HG03342 (cell line): ENCODE data around the gene PRADC1.
A peak's percentile ranks its signal among the peaks of the same experiment; 100 is the strongest.
"Not testable (repeated sequence)": the region's sequence is repeated elsewhere in the genome, so short reads cannot be mapped to it uniquely, and the experiment has no call there.

ENCODE experiments used
- ATAC-seq: cut with Tn5 transposase; IDR thresholded peaks from one replicate; pipeline ENCODE4 v1.9.1; 2021; ENCODE audit warnings: mild to moderate bottlenecking, moderate library complexity; ENCODE audit not compliant: unreplicated experiment

The PRADC1 gene

DNA sequence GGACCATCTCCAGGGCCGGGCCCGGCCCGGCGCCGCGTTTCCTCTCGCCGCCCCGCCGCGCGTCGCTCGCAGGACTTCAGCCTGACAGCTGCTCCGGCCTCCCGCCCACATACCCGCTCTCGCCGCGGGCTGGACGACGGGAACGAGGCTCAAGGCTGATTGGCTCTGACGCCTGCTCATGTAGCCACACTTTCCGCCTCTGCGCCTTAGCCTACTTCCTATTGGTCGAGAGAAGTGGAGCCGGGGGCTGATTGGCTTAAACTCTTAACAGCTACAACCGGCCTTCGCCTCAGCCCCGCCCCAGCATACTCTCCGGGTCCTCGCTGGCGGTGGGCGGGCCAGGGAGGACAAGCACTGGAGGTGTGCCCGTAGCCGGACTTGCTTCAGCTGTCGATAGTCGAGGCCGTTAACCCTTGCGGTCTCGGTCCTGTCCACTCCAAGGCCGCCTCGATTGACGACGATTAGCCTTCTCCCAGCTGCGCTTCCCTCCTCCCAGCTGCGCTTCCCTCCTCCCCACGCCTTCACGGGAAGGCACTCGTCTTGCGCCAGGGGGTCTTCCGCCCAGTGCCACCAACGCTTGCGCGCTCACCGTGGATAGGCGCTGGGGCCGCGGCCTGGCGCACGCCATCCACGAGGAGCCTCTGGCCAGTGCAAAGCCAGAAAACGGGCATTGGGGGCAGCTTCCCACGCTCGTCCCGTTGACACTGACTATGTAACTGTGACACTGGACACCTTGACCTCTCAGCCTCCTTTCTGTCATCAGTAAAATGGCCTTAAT is at the start of gene PRADC1:
Gene PRADC1, minus strand, starts transcription at position 86 of the 778 bp plus-strand sequence. Its CDS starts 79 bp downstream, at position 7.
- ATAC-seq: peak; percentile 91

DNA sequence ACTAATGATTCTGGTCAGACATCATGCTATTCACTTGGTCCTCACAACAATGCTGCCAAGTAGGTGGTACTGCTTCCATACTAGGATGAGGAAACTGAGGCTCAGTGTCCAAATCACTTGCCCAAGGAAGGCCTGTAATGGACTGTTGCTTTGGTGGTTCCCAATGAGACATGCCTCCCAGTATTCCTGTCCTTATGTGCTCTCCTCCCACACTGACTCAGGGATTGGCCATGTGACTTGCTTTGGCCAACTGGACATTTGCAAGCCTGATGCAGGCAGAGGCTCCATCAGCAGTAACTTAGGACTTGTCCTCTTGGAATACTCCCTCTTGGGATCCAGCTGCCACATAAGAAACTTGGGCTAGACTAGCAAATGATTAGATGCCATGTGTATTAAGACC is 48.2 kb upstream of the PRADC1 start:
- no peak for ATAC-seq

DNA sequence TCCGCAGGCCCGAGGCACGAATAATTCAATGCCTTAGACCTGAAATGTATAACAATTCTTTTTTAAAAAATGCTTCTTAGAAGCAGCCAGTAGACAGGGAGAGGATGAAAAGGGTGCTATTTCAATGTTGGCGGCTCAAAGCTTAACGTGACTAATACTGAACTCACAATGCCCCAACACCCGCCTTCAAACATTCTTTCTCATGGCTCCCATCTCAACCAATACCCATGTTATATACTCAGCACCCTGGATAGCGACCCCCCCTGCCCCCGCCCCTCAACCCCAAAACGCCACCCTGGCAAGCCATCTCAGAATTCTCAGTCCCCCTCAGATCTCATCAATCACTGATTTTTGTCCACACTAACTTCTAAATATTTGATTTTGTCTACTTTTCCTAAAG is 46.8 kb upstream of the PRADC1 start:
- ATAC-seq: no peak

DNA sequence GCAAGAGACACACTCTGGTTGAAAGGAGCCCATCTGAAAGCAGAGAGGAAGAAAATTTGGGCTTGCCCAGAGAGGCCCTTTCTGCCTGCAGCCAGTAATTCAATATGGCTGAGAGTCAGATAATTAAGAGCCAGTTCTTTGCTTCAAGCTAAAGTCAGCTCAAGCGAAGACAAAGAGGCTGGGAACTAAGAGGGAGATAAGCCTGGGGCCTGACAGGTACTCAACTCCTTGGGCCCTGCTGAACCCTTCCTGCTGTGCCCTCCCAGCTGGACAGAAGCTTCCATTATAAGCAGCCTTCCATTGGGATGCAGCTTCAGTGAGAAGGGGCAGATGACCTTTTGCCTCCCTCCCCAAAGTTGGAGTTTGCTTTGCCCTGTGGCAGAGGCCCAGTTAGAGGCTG is 39.2 kb upstream of the PRADC1 start:
- ATAC-seq: no peak

DNA sequence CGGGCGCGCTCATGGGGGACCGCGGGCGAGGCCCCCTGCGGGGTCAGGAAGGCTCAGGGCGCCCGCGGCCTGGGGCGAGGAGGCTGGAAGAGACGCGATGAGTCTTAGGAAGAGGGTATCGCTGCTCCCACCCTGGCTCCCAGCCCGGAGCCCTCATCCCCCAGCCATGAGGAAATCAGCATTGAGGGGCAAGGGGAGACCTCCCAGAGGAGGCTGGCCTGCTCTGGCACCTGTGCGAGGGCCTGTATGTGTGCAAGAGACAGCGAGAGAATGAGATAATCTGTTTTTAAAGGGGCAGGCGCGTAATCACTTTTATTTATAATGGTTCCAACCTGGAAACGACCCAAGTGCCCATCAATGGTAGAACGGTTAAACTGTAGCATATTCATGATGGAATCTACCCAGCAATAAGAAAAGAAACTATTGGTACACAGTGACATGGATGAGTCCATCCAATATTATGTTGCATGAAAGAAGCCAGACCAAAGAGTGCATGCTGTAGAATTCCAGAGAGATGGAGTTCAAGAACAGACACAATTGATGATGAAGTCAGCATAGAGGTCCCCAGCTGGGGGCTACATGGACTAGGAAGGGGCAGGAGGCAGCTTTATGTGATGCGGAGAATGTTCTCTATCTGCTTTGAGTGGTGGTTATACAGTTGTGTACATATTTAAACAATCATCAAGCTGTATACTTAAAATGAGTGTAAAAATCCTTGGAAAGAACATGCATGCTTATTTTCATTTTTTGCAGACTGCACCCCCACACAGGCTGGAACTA is 36.8 kb upstream of the PRADC1 start:
- no peak for ATAC-seq

DNA sequence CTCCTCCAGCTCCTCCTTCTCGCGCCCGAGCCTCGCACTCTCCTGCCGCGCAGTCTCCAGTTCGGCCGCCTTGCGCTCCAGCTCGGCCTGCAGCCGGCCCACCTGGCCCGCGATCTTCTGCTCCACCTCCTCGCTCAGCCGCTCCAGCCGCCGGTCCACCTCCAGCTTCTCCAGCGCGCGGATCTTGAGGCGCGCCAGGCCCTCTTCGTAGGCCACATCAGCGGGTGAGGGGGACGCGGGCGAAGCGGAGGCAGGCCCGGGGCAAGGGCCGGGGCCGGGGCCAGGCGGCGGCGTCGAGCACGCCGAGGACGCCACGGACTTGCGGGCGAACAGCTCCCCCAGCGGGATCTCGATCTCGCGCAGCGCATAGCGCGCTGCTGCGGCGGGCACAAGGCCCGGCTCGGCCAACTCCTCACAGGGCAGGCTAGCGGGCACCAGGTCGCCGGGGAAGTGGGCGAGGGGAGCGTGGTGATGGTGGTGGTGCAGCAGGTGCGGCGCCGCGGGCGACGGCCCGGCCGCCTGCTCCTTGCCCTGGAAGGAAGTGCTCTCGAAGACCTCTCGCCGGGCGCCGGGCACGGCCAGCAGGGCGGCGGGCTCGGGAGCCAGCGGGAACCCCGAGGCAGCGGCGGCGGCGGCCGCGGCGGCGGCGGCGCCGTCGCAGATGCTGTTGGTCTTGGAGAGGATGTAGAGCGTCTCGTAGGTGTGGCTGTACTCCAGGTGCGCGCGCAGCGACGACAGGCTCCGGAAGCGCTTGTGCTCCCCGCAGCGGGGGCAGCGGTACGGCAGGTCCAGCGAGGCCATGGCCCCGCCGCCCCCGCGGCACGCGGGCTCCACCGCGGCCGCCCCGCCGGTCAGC is 36.0 kb upstream of the PRADC1 start:
- peak; percentile 87 for ATAC-seq

DNA sequence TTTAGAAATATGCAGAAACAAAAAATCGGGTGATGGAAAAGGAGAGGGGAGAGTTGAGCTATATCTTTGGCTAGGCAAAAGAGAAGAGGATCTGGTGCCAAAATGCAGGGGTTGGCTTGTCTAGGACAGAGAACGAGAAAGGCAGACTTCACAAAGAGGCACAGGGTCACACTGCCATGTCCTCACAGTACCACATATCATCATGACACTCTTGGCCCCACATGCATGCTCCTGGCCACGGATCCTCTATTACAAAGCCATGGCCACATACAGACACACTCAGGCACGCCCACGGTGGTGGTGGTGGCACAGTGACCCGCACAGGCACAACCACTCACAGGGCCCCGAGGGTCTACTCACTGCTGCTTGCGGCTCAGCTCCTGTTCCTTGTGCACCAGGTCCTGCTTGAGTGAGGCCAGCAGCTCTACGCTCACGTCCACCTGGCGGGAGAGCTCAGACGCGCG is 35.4 kb upstream of the PRADC1 start:
- no peak for ATAC-seq

DNA sequence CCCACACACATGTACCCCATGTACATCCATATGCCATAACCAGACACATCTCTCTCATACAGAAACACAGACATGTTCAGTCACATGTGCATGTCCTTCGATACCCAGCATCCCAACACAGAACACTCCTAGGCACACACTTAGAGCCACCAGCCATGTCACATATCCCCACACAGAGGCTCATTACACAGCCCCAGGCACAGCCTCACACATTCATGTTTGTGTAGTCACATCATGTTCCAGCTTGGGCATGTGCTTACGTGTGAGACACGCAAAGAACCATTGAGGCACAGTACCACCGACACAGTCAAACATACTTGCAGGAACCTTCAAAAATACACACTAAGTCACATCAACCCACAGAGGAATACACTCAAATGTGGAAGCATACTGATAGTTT is 34.0 kb upstream of the PRADC1 start:
- no peak for ATAC-seq

DNA sequence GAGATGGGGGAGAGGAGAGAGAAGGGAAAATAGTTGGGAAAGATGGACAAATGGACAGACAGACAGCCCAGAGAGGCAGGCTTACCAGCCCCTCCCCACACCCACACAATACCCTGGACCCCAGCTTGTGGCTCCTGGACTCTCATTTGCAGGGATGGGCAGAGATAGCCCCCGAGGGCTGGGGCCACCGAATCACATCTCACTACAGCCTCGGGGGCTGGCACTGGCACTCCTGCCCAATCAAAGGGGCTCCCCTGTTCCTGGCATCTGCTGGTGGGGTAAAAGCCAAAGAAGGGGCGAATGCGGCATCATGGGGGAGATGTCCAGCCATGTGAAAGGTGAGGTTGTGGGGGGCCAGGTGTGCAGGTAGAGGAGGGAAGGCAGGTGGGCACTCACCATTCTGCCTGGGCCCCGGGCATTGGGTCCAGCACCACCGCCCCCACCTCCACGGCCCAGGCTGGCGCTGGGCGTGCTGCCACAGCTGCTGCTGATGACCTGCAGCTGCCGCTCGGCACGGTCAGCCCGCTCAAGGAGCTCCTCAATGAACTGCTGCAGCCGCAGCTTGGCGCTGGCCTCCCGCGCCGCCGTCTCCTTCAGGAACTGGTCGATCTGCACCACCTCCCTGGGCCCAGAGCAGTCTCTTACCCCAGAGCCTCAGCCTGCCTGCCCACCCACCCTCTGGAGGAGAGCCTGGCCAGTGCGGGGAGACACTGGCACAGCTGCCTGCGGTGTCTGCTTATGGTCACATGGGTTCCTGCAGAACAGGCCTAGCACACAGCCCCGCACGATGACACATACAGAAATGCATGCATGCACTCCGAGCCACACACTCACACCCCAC is 33.2 kb upstream of the PRADC1 start:
- ATAC-seq: no peak

DNA sequence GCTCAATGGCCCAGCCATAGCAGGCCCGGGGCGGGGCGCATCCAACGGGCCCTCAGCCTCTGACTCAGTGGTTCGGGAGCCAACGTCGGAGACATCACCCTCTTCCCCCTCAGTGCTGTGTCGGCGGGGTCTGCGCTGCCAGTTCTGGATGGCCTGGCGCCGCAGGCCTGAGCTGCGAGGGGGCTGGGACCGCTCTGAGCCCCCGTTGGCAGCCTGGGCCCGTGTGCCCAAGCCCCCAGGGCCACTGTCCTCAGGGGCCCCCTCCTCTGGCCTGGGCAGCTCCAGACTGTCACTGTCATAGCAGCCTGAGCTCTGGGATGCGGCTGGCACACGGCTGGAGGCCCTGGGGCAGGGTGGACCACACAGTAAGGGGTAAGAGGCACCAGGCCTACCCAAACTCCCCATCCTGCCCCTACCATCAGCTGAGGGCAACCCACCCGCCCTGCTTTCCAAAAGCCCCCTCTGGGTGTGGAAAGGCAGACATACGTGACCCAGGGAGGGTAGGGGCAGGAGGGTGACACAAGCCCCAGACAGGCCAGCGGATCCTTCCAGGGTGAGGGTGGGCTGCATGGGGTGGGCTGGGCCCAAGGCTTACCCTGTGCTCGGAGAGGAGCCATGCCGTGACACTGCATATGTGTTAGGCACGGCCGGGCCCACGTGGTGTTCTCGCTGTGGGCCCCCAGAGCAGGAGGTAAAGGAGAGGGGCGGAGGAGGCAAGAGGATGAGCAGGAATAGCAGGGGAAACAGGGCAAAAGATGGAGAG is 32.4 kb upstream of the PRADC1 start:
- ATAC-seq: no peak

DNA sequence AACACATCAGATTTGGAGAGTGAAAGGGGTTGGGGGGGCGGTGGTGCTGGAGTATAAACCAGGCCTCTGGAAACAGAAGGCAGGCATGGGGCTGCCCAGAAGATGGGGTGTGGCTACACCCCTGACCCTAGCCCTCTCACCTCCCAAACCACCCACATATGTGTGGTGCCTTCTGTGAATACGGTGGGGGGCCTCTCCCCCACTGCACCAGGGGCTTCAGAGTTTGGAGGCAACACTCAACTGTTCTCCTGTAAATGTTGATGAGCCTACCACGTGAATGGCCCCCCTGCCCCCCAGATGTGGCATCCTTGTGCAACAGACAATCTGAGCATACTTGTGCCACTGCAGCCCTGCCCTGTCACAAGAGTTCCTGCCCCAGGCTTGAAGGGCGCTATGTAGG is 31.7 kb upstream of the PRADC1 start:
- ATAC-seq: no peak

DNA sequence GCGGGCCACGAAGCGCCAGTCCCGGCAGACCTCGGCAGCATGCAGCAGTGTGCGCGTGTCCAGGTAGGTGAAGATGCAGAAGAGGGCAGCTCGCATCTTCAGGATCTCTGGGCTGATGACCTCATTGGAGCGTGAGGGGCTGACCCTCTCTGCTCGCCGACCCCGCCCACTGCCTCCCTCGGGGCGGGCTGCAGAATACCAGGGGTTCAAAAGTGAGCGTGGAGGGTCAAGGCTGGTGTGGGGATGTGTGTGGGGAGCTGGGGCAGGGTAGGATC is 31.2 kb upstream of the PRADC1 start:
- no peak for ATAC-seq

DNA sequence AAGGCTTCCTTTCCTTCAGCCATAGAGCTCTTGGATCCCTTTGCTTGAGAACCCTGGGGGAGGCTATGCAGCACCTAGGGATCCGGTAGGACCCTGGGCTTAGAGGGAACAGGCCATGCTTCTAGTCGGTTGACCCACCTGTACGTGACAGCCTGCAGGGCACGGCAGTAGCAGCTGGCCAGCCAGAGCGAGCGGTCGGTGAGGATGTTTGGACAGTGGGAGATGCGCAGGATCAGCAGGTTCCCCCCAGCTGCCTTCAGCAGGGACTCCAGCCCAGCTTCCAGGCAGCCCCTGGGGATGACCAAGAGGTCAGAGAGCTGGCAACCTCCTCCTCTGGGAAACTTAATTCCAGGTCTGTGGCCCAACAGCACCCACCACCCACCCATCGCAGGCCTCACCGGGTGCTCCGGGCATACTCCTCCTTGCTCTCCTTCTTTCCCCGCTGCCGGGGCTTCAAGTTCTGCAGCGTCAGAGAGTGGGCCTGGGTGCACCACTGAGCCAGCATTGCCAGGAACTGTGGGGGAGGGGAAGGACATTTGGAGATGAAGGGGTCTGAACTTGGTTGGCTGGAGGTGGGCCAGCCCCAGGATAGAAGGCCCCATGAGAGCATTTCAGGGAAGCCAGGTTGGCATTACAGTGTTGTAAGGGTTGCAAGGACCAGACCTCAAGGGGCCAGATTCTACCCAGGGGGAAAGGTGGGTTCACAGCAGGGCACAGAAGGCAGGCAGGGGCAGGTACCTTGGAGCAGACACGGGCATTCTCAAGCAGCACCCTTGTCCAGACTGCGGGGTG is 30.7 kb upstream of the PRADC1 start:
- no peak for ATAC-seq

DNA sequence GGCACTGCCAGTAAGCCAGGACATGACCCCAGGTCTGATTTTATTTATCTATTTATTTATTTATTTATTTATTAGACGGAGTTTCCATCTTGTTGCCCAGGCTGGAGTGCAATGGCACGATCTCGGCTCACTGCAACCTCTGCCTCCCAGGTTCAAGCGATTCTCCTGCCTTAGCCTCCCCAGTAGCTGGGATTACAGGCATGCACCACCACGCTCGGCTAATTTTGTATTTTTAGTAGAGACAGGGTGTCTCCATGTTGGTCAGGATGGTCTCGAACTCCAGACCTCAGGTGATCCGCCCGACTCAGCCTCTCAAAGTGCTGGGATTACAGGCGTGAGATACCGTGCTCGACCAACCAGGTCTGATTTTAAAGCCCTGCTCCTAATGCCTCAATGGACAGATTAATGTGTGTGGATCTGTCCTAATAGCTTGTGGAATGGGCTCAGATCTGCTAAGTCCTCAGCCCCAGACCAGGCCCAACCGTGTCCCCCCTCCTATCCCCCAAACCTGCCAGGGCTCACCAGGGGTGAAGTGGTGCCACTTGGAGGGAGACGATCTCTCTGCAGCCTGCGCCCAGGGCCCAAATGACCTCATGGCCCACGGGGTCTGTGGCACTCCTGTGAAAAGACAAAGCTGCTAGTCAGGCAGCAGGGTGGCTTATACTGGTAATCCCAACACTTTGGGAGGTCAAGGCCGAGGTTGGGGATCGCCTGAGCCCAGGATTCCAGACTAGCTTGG is 29.8 kb upstream of the PRADC1 start:
- ATAC-seq: not testable (repeated sequence)

DNA sequence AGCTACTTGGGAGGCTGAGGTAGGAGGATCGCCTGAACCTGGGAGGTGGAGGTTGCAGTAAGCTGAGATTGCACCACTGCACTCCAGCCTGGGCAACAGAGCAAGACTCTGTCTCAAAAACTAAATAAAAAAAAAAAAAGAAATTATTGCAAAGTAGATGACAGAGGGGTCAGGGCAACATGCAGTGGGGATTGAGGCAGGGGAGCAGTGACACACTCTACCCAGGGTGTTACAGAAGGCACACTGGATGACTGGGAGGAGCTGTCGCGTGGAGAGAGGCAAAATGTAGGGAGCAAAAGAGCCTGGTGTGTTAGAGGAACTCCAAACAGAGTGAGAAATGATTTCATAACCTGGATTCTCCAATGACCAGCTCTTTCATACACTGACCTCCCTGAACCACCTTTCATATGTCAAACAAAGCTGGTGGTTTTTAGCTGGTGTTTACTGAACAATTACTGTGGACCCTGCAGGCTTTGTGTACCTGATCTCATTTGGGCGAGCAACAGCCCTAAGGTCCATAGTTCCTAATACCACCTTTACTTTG is 29.1 kb upstream of the PRADC1 start:
- no peak for ATAC-seq

DNA sequence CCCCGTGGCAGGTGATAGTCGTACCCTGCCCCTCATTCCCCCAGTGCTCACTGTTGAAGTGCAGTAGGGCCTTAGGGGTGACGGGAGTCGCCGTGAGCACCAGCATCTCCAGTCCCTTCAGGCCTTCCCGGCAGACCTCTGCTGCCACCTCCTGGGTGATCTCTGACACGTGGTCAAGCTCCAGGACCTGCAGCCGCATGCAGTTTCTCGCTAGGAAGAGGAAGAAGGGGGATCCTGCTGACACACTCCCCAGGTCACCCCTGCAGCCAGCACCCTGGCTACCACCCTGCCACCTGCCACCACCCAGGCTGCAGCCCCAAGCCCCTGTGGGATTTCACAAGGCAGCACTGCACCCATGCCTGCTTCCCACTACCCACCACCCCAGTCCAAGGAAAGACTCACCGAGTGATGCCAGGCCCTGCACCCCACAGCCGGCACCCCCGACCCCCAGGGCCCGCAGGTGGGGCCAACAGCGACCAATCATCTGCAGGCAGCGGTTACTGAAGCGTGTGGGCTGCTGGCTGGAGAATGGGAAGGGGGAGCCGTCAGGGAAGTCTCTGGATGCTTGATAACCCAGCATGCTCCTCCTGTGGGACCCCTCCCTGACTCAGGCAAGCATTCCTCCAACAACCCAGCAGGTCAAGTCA is 27.4 kb upstream of the PRADC1 start:
- ATAC-seq: no peak

DNA sequence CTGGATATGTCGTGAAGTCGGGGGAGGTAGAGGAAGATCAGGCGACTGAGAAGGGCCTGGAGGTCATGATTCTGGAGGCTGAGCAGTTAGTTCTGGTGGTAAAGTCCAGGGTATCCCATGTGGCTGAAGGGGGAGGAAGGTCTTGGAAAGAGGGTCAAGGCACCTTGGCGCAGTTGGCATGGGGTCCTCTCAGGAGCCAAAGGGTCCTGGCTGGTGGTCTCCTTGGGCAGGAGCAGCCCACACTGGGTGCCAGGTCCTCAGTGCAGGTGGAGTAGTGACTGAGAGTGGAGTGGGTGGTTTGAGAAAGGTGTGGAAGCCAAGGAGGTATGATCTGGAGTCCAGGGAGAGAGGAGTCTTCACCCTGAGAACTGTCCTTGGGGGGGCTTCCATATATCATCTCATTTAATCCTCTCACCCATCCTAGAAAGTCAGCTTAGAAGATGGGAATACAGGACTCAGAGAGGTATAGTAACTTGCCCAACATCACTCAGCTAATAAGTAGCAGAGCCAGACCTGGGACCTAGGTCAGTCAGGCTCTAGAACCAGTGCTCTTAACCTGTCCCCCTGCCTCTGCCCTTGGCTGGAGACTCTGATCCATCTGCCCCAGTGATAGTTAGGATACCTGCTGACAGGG is 26.8 kb upstream of the PRADC1 start:
- ATAC-seq: no peak
